PFSK-1 (cell line): ENCODE results near the gene S1PR2.

Experiments used
- FOXP2 ChIP-seq: optimal IDR thresholded peaks from 2 replicates; pipeline ENCODE3; 2011; ENCODE audit warnings: borderline replicate concordance, control low read depth, inconsistent platforms; ENCODE audit not compliant: insufficient read depth; ENCODE audit errors: extremely low read length, extremely low read depth
- POLR2AphosphoS5 ChIP-seq: IDR thresholded peaks from 2 replicates; pipeline ENCODE4 v1.6.1; 2012; ENCODE audit warnings: low read depth, mild to moderate bottlenecking, control low read depth, low read length, moderate library complexity
- SIN3A ChIP-seq: IDR thresholded peaks from 2 replicates; pipeline ENCODE4 v1.6.1; 2012; ENCODE audit warnings: mild to moderate bottlenecking, low read length, moderate library complexity, borderline replicate concordance; ENCODE audit not compliant: insufficient read depth
- TAF1 ChIP-seq: IDR thresholded peaks from 2 replicates; pipeline ENCODE4 v1.6.1; 2012; ENCODE audit warnings: low read length, control low read depth, borderline replicate concordance; ENCODE audit not compliant: insufficient read depth
- TF ChIP-seq, protein P1 (sequence below), 2 experiments: IDR thresholded peaks; 2 replicates each; pipeline versions ENCODE4 v1.6.1 to v1.8.0; 2011 to 2012; ENCODE audit warnings: low read depth in 2 of 2, low read length in 2 of 2, control low read depth in 1 of 2, inconsistent platforms in 1 of 2, mild to moderate bottlenecking in 1 of 2, moderate library complexity in 1 of 2; ENCODE audit not compliant: insufficient read depth in 1 of 2

S1PR2 gene

DNA sequence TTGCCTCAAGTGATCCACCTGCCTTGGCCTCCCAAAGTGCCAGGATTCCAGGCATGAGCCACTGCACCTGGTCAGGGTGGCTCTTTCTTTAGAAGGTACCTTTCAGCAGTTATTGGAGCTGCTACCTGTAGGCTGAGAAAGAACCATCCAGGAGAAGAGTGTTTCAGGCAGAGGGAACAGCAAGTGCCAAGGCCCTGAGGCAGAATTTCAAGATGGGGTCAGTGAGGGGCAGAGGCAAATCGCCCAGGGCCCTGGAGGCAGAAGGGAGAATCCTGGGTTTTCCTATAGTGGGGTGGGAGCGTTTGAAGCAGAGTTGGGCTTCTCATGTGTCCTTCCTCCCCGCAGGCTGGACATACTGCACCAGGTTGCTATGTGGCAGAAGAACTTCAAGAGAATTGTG is 23.1 kb upstream of the S1PR2 start:
- TF ChIP-seq SIN3A (no peak), TAF1 (no peak), POLR2AphosphoS5 (no peak), FOXP2 (no peak)
- TF ChIP-seq, protein P1, sequence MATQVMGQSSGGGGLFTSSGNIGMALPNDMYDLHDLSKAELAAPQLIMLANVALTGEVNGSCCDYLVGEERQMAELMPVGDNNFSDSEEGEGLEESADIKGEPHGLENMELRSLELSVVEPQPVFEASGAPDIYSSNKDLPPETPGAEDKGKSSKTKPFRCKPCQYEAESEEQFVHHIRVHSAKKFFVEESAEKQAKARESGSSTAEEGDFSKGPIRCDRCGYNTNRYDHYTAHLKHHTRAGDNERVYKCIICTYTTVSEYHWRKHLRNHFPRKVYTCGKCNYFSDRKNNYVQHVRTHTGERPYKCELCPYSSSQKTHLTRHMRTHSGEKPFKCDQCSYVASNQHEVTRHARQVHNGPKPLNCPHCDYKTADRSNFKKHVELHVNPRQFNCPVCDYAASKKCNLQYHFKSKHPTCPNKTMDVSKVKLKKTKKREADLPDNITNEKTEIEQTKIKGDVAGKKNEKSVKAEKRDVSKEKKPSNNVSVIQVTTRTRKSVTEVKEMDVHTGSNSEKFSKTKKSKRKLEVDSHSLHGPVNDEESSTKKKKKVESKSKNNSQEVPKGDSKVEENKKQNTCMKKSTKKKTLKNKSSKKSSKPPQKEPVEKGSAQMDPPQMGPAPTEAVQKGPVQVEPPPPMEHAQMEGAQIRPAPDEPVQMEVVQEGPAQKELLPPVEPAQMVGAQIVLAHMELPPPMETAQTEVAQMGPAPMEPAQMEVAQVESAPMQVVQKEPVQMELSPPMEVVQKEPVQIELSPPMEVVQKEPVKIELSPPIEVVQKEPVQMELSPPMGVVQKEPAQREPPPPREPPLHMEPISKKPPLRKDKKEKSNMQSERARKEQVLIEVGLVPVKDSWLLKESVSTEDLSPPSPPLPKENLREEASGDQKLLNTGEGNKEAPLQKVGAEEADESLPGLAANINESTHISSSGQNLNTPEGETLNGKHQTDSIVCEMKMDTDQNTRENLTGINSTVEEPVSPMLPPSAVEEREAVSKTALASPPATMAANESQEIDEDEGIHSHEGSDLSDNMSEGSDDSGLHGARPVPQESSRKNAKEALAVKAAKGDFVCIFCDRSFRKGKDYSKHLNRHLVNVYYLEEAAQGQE (IDR thresholded peaks at IDR 0.05; ENCODE audit: insufficient read depth in 1 of 2, low read depth in 2 of 2, low read length in 2 of 2), result no peak

- TF ChIP-seq, protein P1 (IDR thresholded peaks at IDR 0.05; ENCODE audit: insufficient read depth in 1 of 2, low read depth in 2 of 2, low read length in 2 of 2), result no peak
- no peak for TF ChIP-seq POLR2AphosphoS5
- no peak for TF ChIP-seq FOXP2
- no peak for TF ChIP-seq TAF1
- TF ChIP-seq SIN3A, result no peak
Observed at GRCh38 chr19:10252707-10253106, 21.6 kb upstream of the S1PR2 start.

GRCh38 chr19:10251792-10252694 is 20.9 kb upstream of the S1PR2 start, which contains the start of gene MRPL4:
MRPL4 (plus strand) TSS chr19:10252214; CDS start chr19:10252254, 40 bp downstream.
- TF ChIP-seq POLR2AphosphoS5, result peak; percentile 84
- TF ChIP-seq FOXP2, result peak; percentile 96
- TF ChIP-seq TAF1, result peak; percentile 80; the same call in 1 of the 2 replicates
- TF ChIP-seq SIN3A, result peak; percentile 90; the same call in 1 of the 2 replicates
- TF ChIP-seq, protein P1 (IDR thresholded peaks at IDR 0.05; ENCODE audit: insufficient read depth in 1 of 2, low read depth in 2 of 2, low read length in 2 of 2), result no peak

GRCh38 chr19:10246511-10246910 is 15.4 kb upstream of the S1PR2 start:
- TF ChIP-seq FOXP2, result no peak
- TF ChIP-seq SIN3A, result no peak
- no peak for TF ChIP-seq POLR2AphosphoS5
- TF ChIP-seq TAF1, result no peak
- TF ChIP-seq, protein P1 (IDR thresholded peaks at IDR 0.05; ENCODE audit: insufficient read depth in 1 of 2, low read depth in 2 of 2, low read length in 2 of 2), result no peak
